PC-3 (cell line): ENCODE measurements around the gene TANC1. TPM values are rescaled to one million over a fixed set of nuclear protein-coding genes. Genes with fewer than 3 reads are reported as not detected.

Experiments
- ATAC-seq: fragments of 200-7000 bp; cut with Tn5 transposase; 2 replicates; pipeline ENCODE4 v1.9.1; 2020; ENCODE audit warnings: mild to moderate bottlenecking, moderate library complexity
- BruUV-seq: library from RNA; stranded (reverse); fragments of 400-500 nt; replicated peaks from 2 replicates; lab custom pipeline; 2021; lab: Mats Ljungman, UMichigan
- CTCF ChIA-PET: fragments of 300-600 bp; sonication (Branson Sonifier 250); formaldehyde crosslinking; loops from one replicate; lab custom pipeline; 2022; ENCODE audit warnings: antibody characterized with exemption; lab: Charles Lee
- POLR2A ChIA-PET: fragments of 300-600 bp; sonication (Branson Sonifier 250); formaldehyde crosslinking; loops from one replicate; lab custom pipeline; 2022; ENCODE audit warnings: antibody characterized with exemption; ENCODE audit not compliant: unreplicated experiment; lab: Charles Lee
- DNase-seq: peaks from one replicate; pipeline ENCODE4 v3.0.0-alpha.2; 2015
- H2AFZ ChIP-seq: fragments of 300-600 bp; sonication (generic); 2 replicates; pipeline ENCODE4 v1.6.0; 2016; ENCODE audit warnings: antibody characterized with exemption, low read length
- H3F3A ChIP-seq: fragments of 300-600 bp; sonication (generic); one replicate; pipeline ENCODE4 v1.6.0; 2017; ENCODE audit warnings: antibody characterized with exemption, low read length, control low read depth, mild to moderate bottlenecking; ENCODE audit not compliant: unreplicated experiment
- H3K27ac ChIP-seq: fragments of 300-600 bp; sonication (generic); 2 replicates; pipeline ENCODE4 v1.5.1; 2016; ENCODE audit warnings: mild to moderate bottlenecking, low read length
- H3K27me3 ChIP-seq: fragments of 300-600 bp; sonication (generic); 2 replicates; pipeline ENCODE4 v1.6.1; 2016; ENCODE audit warnings: low read length, mixed read lengths
- H3K36me3 ChIP-seq: fragments of 300-600 bp; sonication (generic); 2 replicates; pipeline ENCODE4 v1.6.1; 2016; ENCODE audit warnings: low read depth, mixed run types, low read length, mixed read lengths
- H3K4me1 ChIP-seq: fragments of 300-600 bp; sonication (generic); 2 replicates; pipeline ENCODE4 v1.5.1; 2016; ENCODE audit warnings: low read length; ENCODE audit not compliant: insufficient read depth
- H3K4me2 ChIP-seq: fragments of 300-600 bp; sonication (generic); 2 replicates; pipeline ENCODE4 v1.6.0; 2016; ENCODE audit warnings: low read length
- H3K4me3 ChIP-seq: fragments of 300-600 bp; sonication (generic); 2 replicates; pipeline ENCODE4 v1.5.1; 2016; ENCODE audit warnings: mild to moderate bottlenecking, low read length, mixed read lengths
- H3K79me2 ChIP-seq: fragments of 300-600 bp; sonication (generic); 2 replicates; pipeline ENCODE4 v1.6.1; 2017; ENCODE audit warnings: low read length, mixed read lengths
- H3K9ac ChIP-seq: fragments of 300-600 bp; sonication (generic); 2 replicates; pipeline ENCODE4 v1.6.0; 2016; ENCODE audit warnings: mild to moderate bottlenecking, low read length
- H3K9me2 ChIP-seq: fragments of 300-600 bp; sonication (generic); replicated peaks from 2 replicates; pipeline ENCODE4 v1.6.1; 2016; ENCODE audit warnings: mixed run types, low read length, mixed read lengths
- H3K9me3 ChIP-seq: fragments of 300-600 bp; sonication (generic); 2 replicates; pipeline ENCODE4 v1.6.1; 2016; ENCODE audit warnings: low read length, mixed read lengths
- H4K20me1 ChIP-seq: fragments of 300-600 bp; sonication (generic); 2 replicates; pipeline ENCODE4 v1.6.1; 2016; ENCODE audit warnings: low read length, mixed read lengths
- EZH2 ChIP-seq: fragments of 300-600 bp; sonication (generic); IDR thresholded peaks from one replicate; pipeline ENCODE4 v1.6.1; 2017; ENCODE audit warnings: antibody characterized with exemption, mild to moderate bottlenecking, low read length; ENCODE audit not compliant: unreplicated experiment
- EZH2phosphoT487 ChIP-seq: fragments of 300-600 bp; sonication (generic); IDR thresholded peaks from 2 replicates; pipeline ENCODE4 v1.6.1; 2018; ENCODE audit warnings: mild to moderate bottlenecking, antibody characterized with exemption, low read length, borderline replicate concordance
- intact Hi-C: fragments of 100-400 bp; cut with micrococcal nuclease; formaldehyde crosslinking; loops from 2 replicates; pipeline ENCODE4 v1.9.0; 2023
- total RNA-seq: library from RNA; depleted of rRNA; stranded (reverse); fragments of >200 nt; gene quantifications from 2 replicates; pipeline ENCODE4 v1.2.3, GENCODE V29; 2014
- TF ChIP-seq, protein P1 (sequence below): fragments of 300-600 bp; sonication (generic); conservative IDR thresholded peaks from 2 replicates; pipeline ENCODE4 v1.5.1; 2017; ENCODE audit warnings: antibody characterized with exemption, low read depth, mild to moderate bottlenecking, low read length

The TANC1 gene
- total RNA-seq, 1 experiment from 2014 or later, result 17.6 TPM

DNA sequence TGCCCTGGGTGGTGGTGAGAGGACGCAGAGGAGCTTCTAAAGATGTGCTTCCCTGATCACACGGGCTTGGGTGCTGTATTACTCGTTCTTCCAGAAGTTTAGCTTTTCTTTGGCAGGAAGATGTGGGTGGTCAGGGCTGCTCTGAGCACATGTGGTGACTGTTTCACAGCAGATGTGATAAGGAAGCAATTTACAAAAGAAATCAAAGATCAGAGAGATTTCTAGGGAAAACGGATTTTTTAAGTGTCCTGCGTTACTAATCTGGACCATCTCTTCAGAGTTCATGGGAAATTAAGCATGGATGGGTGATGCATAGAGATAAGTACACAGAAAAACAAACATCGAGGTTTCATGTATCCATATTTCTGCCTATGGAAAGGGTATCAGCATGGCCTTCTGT, 218.7 kb downstream of the TANC1 start:
- H3K4me3 ChIP-seq, result no peak overlapping the region
- H3K27ac ChIP-seq, result no peak overlapping the region
- peaks cover 6% of the 10 kb centered on the region; the same call in 1 of the 2 replicates for H3K36me3 ChIP-seq
- no peaks in the 10 kb centered on the region for H3K79me2 ChIP-seq
- ChIA-PET POLR2A (no interaction called here), CTCF (no interaction called here)
- no TSS peak for BruUV-seq
- intact Hi-C loops, result no loop called here
- no peak overlapping the region for H3K4me2 ChIP-seq
- no peak overlapping the region for H3K9ac ChIP-seq
- H4K20me1 ChIP-seq, result no peaks in the 10 kb centered on the region
- H3K27me3 ChIP-seq, result no peaks in the 10 kb centered on the region
- TF ChIP-seq EZH2 (no peak), EZH2phosphoT487 (no peak)
- TF ChIP-seq, protein P1, sequence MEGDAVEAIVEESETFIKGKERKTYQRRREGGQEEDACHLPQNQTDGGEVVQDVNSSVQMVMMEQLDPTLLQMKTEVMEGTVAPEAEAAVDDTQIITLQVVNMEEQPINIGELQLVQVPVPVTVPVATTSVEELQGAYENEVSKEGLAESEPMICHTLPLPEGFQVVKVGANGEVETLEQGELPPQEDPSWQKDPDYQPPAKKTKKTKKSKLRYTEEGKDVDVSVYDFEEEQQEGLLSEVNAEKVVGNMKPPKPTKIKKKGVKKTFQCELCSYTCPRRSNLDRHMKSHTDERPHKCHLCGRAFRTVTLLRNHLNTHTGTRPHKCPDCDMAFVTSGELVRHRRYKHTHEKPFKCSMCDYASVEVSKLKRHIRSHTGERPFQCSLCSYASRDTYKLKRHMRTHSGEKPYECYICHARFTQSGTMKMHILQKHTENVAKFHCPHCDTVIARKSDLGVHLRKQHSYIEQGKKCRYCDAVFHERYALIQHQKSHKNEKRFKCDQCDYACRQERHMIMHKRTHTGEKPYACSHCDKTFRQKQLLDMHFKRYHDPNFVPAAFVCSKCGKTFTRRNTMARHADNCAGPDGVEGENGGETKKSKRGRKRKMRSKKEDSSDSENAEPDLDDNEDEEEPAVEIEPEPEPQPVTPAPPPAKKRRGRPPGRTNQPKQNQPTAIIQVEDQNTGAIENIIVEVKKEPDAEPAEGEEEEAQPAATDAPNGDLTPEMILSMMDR, result no peak
- no peaks in the 10 kb centered on the region for H3K9me2 ChIP-seq
- no peaks in the 10 kb centered on the region for H3K4me1 ChIP-seq
- no peak for ATAC-seq
- no peak for DNase-seq
- no peaks in the 10 kb centered on the region for H3K9me3 ChIP-seq
- no peaks in the 10 kb centered on the region for H3F3A ChIP-seq
- no peak overlapping the region for H2AFZ ChIP-seq

GRCh38 chr2:159188449-159188848, 220.0 kb downstream of the TANC1 start:
- no peaks in the 10 kb centered on the region for H4K20me1 ChIP-seq
- no peaks in the 10 kb centered on the region for H3F3A ChIP-seq
- ChIA-PET POLR2A (no interaction called here), CTCF (no interaction called here)
- no peak overlapping the region for H2AFZ ChIP-seq
- H3K4me1 ChIP-seq, result no peaks in the 10 kb centered on the region
- no peaks in the 10 kb centered on the region for H3K9me2 ChIP-seq
- DNase-seq (no peak), ATAC-seq (no peak; the same call in 1 of the 2 replicates)
- no peak overlapping the region for H3K4me2 ChIP-seq
- H3K27ac ChIP-seq, result no peak overlapping the region
- H3K27me3 ChIP-seq, result no peaks in the 10 kb centered on the region
- no peak overlapping the region for H3K9ac ChIP-seq
- peaks cover 6% of the 10 kb centered on the region; the same call in 1 of the 2 replicates for H3K36me3 ChIP-seq
- H3K79me2 ChIP-seq, result no peaks in the 10 kb centered on the region
- intact Hi-C loops, result no loop called here
- no peak overlapping the region for H3K4me3 ChIP-seq
- H3K9me3 ChIP-seq, result no peaks in the 10 kb centered on the region
- no TSS peak for BruUV-seq
- TF ChIP-seq EZH2phosphoT487 (no peak), EZH2 (no peak)
- TF ChIP-seq, protein P1, result no peak

GRCh38 chr2:159192371-159192918, 224.0 kb downstream of the TANC1 start:
- ATAC-seq (no peak), DNase-seq (no peak)
- H3K4me1 ChIP-seq, result no peaks in the 10 kb centered on the region
- no peaks in the 10 kb centered on the region for H3K9me2 ChIP-seq
- no peaks in the 10 kb centered on the region for H4K20me1 ChIP-seq
- H3K27ac ChIP-seq, result no peak overlapping the region
- TF ChIP-seq, protein P1, result no peak
- TF ChIP-seq EZH2phosphoT487 (no peak), EZH2 (no peak)
- intact Hi-C loops, result no loop called here
- H3K4me3 ChIP-seq, result no peak overlapping the region
- no peaks in the 10 kb centered on the region for H3K79me2 ChIP-seq
- no TSS peak for BruUV-seq
- no peaks in the 10 kb centered on the region for H3F3A ChIP-seq
- no peaks in the 10 kb centered on the region for H3K27me3 ChIP-seq
- ChIA-PET CTCF (no interaction called here), POLR2A (no interaction called here)
- H3K9me3 ChIP-seq, result no peaks in the 10 kb centered on the region
- no peak overlapping the region for H2AFZ ChIP-seq
- no peak overlapping the region for H3K4me2 ChIP-seq
- no peak overlapping the region for H3K9ac ChIP-seq
- peaks cover 3% of the 10 kb centered on the region; the same call in 1 of the 2 replicates for H3K36me3 ChIP-seq
